Ectodermal cell (in vitro differentiated cells): ENCODE measurements around the gene TGM5. TPM values are rescaled to one million over a fixed set of nuclear protein-coding genes. Genes with fewer than 3 reads are reported as not detected.
"Not testable (repeated sequence)": the region's sequence is repeated elsewhere in the genome, so short reads cannot be mapped to it uniquely, and the experiment has no call there.

Source experiments
- H3K27ac ChIP-seq: 2 replicates; pipeline ENCODE4 v1.7.0; 2013; ENCODE audit warnings: mild to moderate bottlenecking, low read depth, low read length; ENCODE audit not compliant: insufficient read depth, poor library complexity, severe bottlenecking
- H3K27me3 ChIP-seq: 2 replicates; pipeline ENCODE4 v1.7.0; 2013; ENCODE audit warnings: mild to moderate bottlenecking, low read length; ENCODE audit not compliant: insufficient read depth, control insufficient read depth, poor library complexity, severe bottlenecking
- H3K36me3 ChIP-seq: one replicate; pipeline ENCODE4 v1.7.0; 2013; ENCODE audit warnings: low read length; ENCODE audit not compliant: control insufficient read depth, insufficient read depth
- H3K4me1 ChIP-seq: one replicate; pipeline ENCODE4 v1.7.0; 2013; ENCODE audit warnings: low read length; ENCODE audit not compliant: control insufficient read depth, insufficient read depth
- H3K4me3 ChIP-seq: 2 replicates; pipeline ENCODE4 v1.7.0; 2013; ENCODE audit warnings: low read depth, low read length, control low read depth; ENCODE audit not compliant: insufficient read depth
- H3K9me3 ChIP-seq: 2 replicates; pipeline ENCODE4 v1.7.0; 2013; ENCODE audit warnings: mild to moderate bottlenecking, low read length, moderate library complexity; ENCODE audit not compliant: control insufficient read depth
- WGBS, 2 experiments: methylation state at CpG; one replicate each; pipeline ENCODE4 v1.1.7; 2013; ENCODE audit warnings: missing lambda C conversion rate in 2 of 2; 5-methylcytosine and 5-hydroxymethylcytosine counted together
- polyA plus RNA-seq, 4 experiments: library from polyadenylated mRNA; stranded (reverse); fragments of 50-300 nt; gene quantifications; one replicate each; pipeline ENCODE4 v1.2.3, GENCODE V29; 2013

TGM5 gene
- polyA plus RNA-seq (2013, experiment 1 of 4), result not detected
- not detected for polyA plus RNA-seq (2013, experiment 2 of 4)
- not detected for polyA plus RNA-seq (2013, experiment 3 of 4)
- polyA plus RNA-seq (2013, experiment 4 of 4), result not detected

- Histone ChIP-seq H3K36me3 (no peaks in the 10 kb centered on the region), H3K4me3 (no peak within 1 kb of the TSS)
Observed at GRCh38 chr15:43266834-43267233, at the start of gene TGM5. TSS of gene TGM5 (minus strand) at chr15:43266928. CDS start at chr15:43266849, 79 bp downstream.

GRCh38 chr15:43314171-43314570 lies 47.4 kb upstream of the TGM5 start:
- Histone ChIP-seq H3K36me3 (no peaks in the 10 kb centered on the region), H3K4me1 (no peaks in the 10 kb centered on the region), H3K9me3 (no peaks in the 10 kb centered on the region), H3K27me3 (no peaks in the 10 kb centered on the region), H3K27ac (no peak overlapping the region), H3K4me3 (no peak overlapping the region)
- 91 to 93% methylated on average over 3 of the region's 3 CpGs for WGBS, 2 experiments

More at GRCh38 chr15:43266834-43267233, at the start of gene TGM5:
- Histone ChIP-seq H3K27me3 (peaks cover 4% of the 10 kb centered on the region), H3K27ac (no peak within 1 kb of the TSS), H3K9me3 (no peaks in the 10 kb centered on the region), H3K4me1 (no peaks in the 10 kb centered on the region)
- 85 to 91% methylated on average over 8 of the region's 8 CpGs for WGBS, 2 experiments

GRCh38 chr15:43312378-43312777 lies 45.6 kb upstream of the TGM5 start:
- WGBS, 2 experiments, result 79 to 86% methylated on average over 4 of the region's 4 CpGs
- no peaks in the 10 kb centered on the region for H3K27me3 ChIP-seq

GRCh38 chr15:43302205-43302817 lies 35.6 kb upstream of the TGM5 start, which contains the start of gene TGM7:
TSS of gene TGM7 (minus strand) at chr15:43302255.
- H3K4me3 ChIP-seq, result no peak within 1 kb of the TSS
- no peaks in the 10 kb centered on the region for H3K27me3 ChIP-seq
- H3K4me1 ChIP-seq, result no peaks in the 10 kb centered on the region
- H3K9me3 ChIP-seq, result no peaks in the 10 kb centered on the region
- H3K27ac ChIP-seq, result no peak within 1 kb of the TSS
- no peaks in the 10 kb centered on the region for H3K36me3 ChIP-seq
- WGBS, 2 experiments, result 90 to 94% methylated on average over 11 of the region's 11 CpGs

More at GRCh38 chr15:43312378-43312777, 45.6 kb upstream of the TGM5 start:
- H3K9me3 ChIP-seq, result no peaks in the 10 kb centered on the region
- H3K36me3 ChIP-seq, result no peaks in the 10 kb centered on the region
- no peaks in the 10 kb centered on the region for H3K4me1 ChIP-seq
- no peak overlapping the region for H3K4me3 ChIP-seq
- no peak overlapping the region for H3K27ac ChIP-seq

GRCh38 chr15:43299884-43300283 lies 33.2 kb upstream of the TGM5 start:
- Histone ChIP-seq H3K4me1 (peaks cover 3% of the 10 kb centered on the region), H3K27me3 (no peaks in the 10 kb centered on the region), H3K4me3 (no peak overlapping the region), H3K9me3 (no peaks in the 10 kb centered on the region), H3K36me3 (no peaks in the 10 kb centered on the region), H3K27ac (no peak overlapping the region)

- Histone ChIP-seq H3K27me3 (peaks cover 4% of the 10 kb centered on the region), H3K4me3 (no peak overlapping the region), H3K4me1 (peaks cover 3% of the 10 kb centered on the region), H3K9me3 (no peaks in the 10 kb centered on the region), H3K36me3 (no peaks in the 10 kb centered on the region), H3K27ac (no peak overlapping the region)
- 95 to 96% methylated on average over 2 of the region's 3 CpGs for WGBS, 2 experiments
Observed at GRCh38 chr15:43299411-43299810, 32.7 kb upstream of the TGM5 start.

- Histone ChIP-seq H3K4me1 (peaks cover 3% of the 10 kb centered on the region), H3K27me3 (peaks cover 21% of the 10 kb centered on the region), H3K4me3 (no peak overlapping the region), H3K36me3 (no peaks in the 10 kb centered on the region), H3K27ac (no peak overlapping the region), H3K9me3 (no peaks in the 10 kb centered on the region)
- 96 to 98% methylated on average over 6 of the region's 6 CpGs for WGBS, 2 experiments
Observed at GRCh38 chr15:43294091-43294706, 27.5 kb upstream of the TGM5 start.

GRCh38 chr15:43293432-43293831 lies 26.7 kb upstream of the TGM5 start:
- Histone ChIP-seq H3K4me3 (no peak overlapping the region), H3K9me3 (no peaks in the 10 kb centered on the region), H3K27ac (no peak overlapping the region), H3K36me3 (no peaks in the 10 kb centered on the region), H3K4me1 (peaks cover 3% of the 10 kb centered on the region), H3K27me3 (peaks cover 21% of the 10 kb centered on the region)
- 16 to 20% methylated on average over 12 to 13 of the region's 24 CpGs for WGBS, 2 experiments

GRCh38 chr15:43292375-43293078 lies 25.8 kb upstream of the TGM5 start:
- no peak overlapping the region for H3K4me3 ChIP-seq
- H3K27ac ChIP-seq, result no peak overlapping the region
- 84 to 85% methylated on average over 11 to 12 of the region's 12 CpGs for WGBS, 2 experiments
- peaks cover 28% of the 10 kb centered on the region for H3K27me3 ChIP-seq
- H3K9me3 ChIP-seq, result no peaks in the 10 kb centered on the region
- H3K4me1 ChIP-seq, result peaks cover 3% of the 10 kb centered on the region
- no peaks in the 10 kb centered on the region for H3K36me3 ChIP-seq

- not testable (repeated sequence) for H3K36me3 ChIP-seq, H3K4me3 ChIP-seq, H3K27ac ChIP-seq, H3K4me1 ChIP-seq, H3K9me3 ChIP-seq
- WGBS, 2 experiments, result no CpG with 5 or more reads among the region's 3 CpGs
- H3K27me3 ChIP-seq, result peaks cover 33% of the 10 kb centered on the region
Observed at GRCh38 chr15:43289656-43290055, 22.9 kb upstream of the TGM5 start.
